Suprapubic skin (tissue), 4 donors: ENCODE results near the gene RLN3. TPM values are rescaled to one million over a fixed set of nuclear protein-coding genes. Genes with fewer than 3 reads are reported as not detected.

Experiments used
- DNase-seq, 2 donors: peaks; one replicate each; pipeline ENCODE4 v3.0.0-alpha.2; 2019; ENCODE audit warnings: low spot score in 2 of 2
- H3K27ac ChIP-seq: fragments of 200-600 bp; sonication (generic); one replicate; pipeline ENCODE4 v1.5.1; 2019
- H3K27me3 ChIP-seq: fragments of 200-600 bp; sonication (generic); one replicate; pipeline ENCODE4 v1.5.1; 2019
- H3K36me3 ChIP-seq: fragments of 200-600 bp; sonication (generic); one replicate; pipeline ENCODE4 v1.5.1; 2019
- H3K4me1 ChIP-seq: fragments of 200-600 bp; sonication (generic); one replicate; pipeline ENCODE4 v1.5.1; 2019
- H3K4me3 ChIP-seq: fragments of 200-600 bp; sonication (generic); one replicate; pipeline ENCODE4 v1.5.1; 2019; ENCODE audit warnings: mild to moderate bottlenecking
- H3K9me3 ChIP-seq: fragments of 200-600 bp; sonication (generic); one replicate; pipeline ENCODE4 v1.5.1; 2019
- EP300 ChIP-seq: sonication (generic); formaldehyde crosslinking; IDR thresholded peaks from one replicate; pipeline ENCODE4 v1.6.1; 2017; ENCODE audit warnings: antibody characterized with exemption
- POLR2A ChIP-seq, 2 donors: fragments of 450-650 bp; IDR thresholded peaks; one replicate each; pipeline ENCODE4 v1.6.1; 2017; ENCODE audit warnings: antibody characterized with exemption in 2 of 2, mild to moderate bottlenecking in 2 of 2, moderate library complexity in 2 of 2
- POLR2AphosphoS5 ChIP-seq, 3 donors: sonication (generic); formaldehyde crosslinking; IDR thresholded peaks; one replicate each; pipeline ENCODE4 v1.6.1; 2017; ENCODE audit warnings: antibody characterized with exemption in 3 of 3
- WGBS: methylation state at CpG from one replicate; pipeline ENCODE4 v1.1.5; 2018; 5-methylcytosine and 5-hydroxymethylcytosine counted together
- total RNA-seq, 4 donors: library from RNA; depleted of rRNA; stranded (reverse); fragments of >200 nt; gene quantifications; one replicate each; pipeline ENCODE4 v1.1.0, GENCODE V29; 2016
- TF ChIP-seq, protein P1 (sequence below), 2 donors: fragments of 200-600 bp in 1 of 2; fragments of 450-650 bp in 1 of 2; sonication (generic) in 1 of 2; IDR thresholded peaks; one replicate each; pipeline ENCODE4 v1.5.1; 2016 to 2019; ENCODE audit warnings: antibody characterized with exemption in 2 of 2, mild to moderate bottlenecking in 1 of 2, moderate library complexity in 1 of 2

RLN3 gene
- total RNA-seq, 4 donors from 2014 or later, result not detected

- no peak overlapping the region for H3K27ac ChIP-seq
- WGBS, result 65% methylated on average over 2 of the region's 2 CpGs
- no peaks in the 10 kb centered on the region for H3K27me3 ChIP-seq
- no peak for DNase-seq
- H3K36me3 ChIP-seq, result no peaks in the 10 kb centered on the region
- H3K4me1 ChIP-seq, result peaks cover 48% of the 10 kb centered on the region
- TF ChIP-seq POLR2AphosphoS5 (IDR thresholded peaks at IDR 0.05), result no peak
- TF ChIP-seq EP300, result no peak
- TF ChIP-seq, protein P1, sequence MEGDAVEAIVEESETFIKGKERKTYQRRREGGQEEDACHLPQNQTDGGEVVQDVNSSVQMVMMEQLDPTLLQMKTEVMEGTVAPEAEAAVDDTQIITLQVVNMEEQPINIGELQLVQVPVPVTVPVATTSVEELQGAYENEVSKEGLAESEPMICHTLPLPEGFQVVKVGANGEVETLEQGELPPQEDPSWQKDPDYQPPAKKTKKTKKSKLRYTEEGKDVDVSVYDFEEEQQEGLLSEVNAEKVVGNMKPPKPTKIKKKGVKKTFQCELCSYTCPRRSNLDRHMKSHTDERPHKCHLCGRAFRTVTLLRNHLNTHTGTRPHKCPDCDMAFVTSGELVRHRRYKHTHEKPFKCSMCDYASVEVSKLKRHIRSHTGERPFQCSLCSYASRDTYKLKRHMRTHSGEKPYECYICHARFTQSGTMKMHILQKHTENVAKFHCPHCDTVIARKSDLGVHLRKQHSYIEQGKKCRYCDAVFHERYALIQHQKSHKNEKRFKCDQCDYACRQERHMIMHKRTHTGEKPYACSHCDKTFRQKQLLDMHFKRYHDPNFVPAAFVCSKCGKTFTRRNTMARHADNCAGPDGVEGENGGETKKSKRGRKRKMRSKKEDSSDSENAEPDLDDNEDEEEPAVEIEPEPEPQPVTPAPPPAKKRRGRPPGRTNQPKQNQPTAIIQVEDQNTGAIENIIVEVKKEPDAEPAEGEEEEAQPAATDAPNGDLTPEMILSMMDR (IDR thresholded peaks at IDR 0.05), result no peak
- TF ChIP-seq POLR2A (IDR thresholded peaks at IDR 0.05), result no peak
- no peak overlapping the region for H3K4me3 ChIP-seq
- no peaks in the 10 kb centered on the region for H3K9me3 ChIP-seq
Measured at GRCh38 chr19:14078411-14078810, 50.5 kb downstream of the RLN3 start.

Other genes with a start within 250 kb of the RLN3 start
- 10 to 100 TPM; 11.4 to 19.5 (median 16.3) TPM for gene ZSWIM4, start 232.7 kb upstream of the RLN3 start, total RNA-seq
- gene NANOS3, start 151.0 kb upstream of the RLN3 start, total RNA-seq, result not detected
- 10 to 100 TPM in 2 of 4 donors, 1 to 10 TPM in 2; 7.6 to 23.0 (median 9.9) TPM for gene BRME1, start 122.0 kb upstream of the RLN3 start, total RNA-seq
- gene CC2D1A, start 121.9 kb upstream of the RLN3 start, total RNA-seq, result 10 to 100 TPM; 48.0 to 94.9 (median 66.7) TPM
- gene PODNL1, start 89.7 kb upstream of the RLN3 start, total RNA-seq, result 10 to 100 TPM in 1 of 4 donors, 1 to 10 TPM in 3; 2.3 to 10.6 (median 5.7) TPM
- 10 to 100 TPM; 38.3 to 52.3 (median 46.2) TPM for gene DCAF15, start 75.6 kb upstream of the RLN3 start, total RNA-seq
- gene RFX1, start 21.8 kb upstream of the RLN3 start, total RNA-seq, result 10 to 100 TPM in 2 of 4 donors, 1 to 10 TPM in 2; 6.8 to 13.2 (median 10.1) TPM
- 1 to 10 TPM in 3 of 4 donors, under 1 TPM in 1; 0.76 to 2.5 (median 1.5) TPM for gene IL27RA, start 3.6 kb downstream of the RLN3 start, total RNA-seq
- gene PALM3, start 33.9 kb downstream of the RLN3 start, total RNA-seq, result not detected
- 10 to 100 TPM; 10.5 to 18.5 (median 15.9) TPM for gene MISP3, start 44.6 kb downstream of the RLN3 start, total RNA-seq
- not detected for gene C19orf67, start 57.6 kb downstream of the RLN3 start, total RNA-seq
- gene SAMD1, start 62.6 kb downstream of the RLN3 start, total RNA-seq, result 10 to 100 TPM; 22.4 to 34.9 (median 29.1) TPM
- 10 to 100 TPM; 22.1 to 42.6 (median 31.2) TPM for gene PRKACA, start 89.6 kb downstream of the RLN3 start, total RNA-seq
- 1 to 10 TPM; 3.4 to 8.8 (median 7.8) TPM for gene ASF1B, start 108.4 kb downstream of the RLN3 start, total RNA-seq
- gene ADGRL1, start 178.0 kb downstream of the RLN3 start, total RNA-seq, result 10 to 100 TPM; 22.3 to 36.4 (median 27.3) TPM